Kidney (tissue), 14 donors: ENCODE data around the gene CDRT4. TPM values are rescaled to one million over a fixed set of nuclear protein-coding genes. Genes with fewer than 3 reads are reported as not detected.

ENCODE experiments used
- DNase-seq, 5 donors: peaks; one replicate each; pipeline ENCODE4 v3.0.0-alpha.2; 2013 to 2020
- FAIRE-seq: peaks from 2 replicates; lab custom pipeline; 2012; peaks lifted over from hg19 to GRCh38; lab: Jason Lieb, UNC
- H3K27ac ChIP-seq, 2 donors: one replicate each; pipeline ENCODE4 v1.7.0; 2013; ENCODE audit warnings: low read depth in 2 of 2, low read length in 2 of 2, inconsistent platforms in 1 of 2
- H3K27me3 ChIP-seq: one replicate; pipeline ENCODE4 v1.7.1; 2013; ENCODE audit warnings: low read length, inconsistent platforms; ENCODE audit not compliant: control insufficient read depth, insufficient read depth
- H3K36me3 ChIP-seq, 3 donors: one replicate each; pipeline versions ENCODE4 v1.7.0 to v1.7.1; 2013; ENCODE audit warnings: low read length in 3 of 3, control low read depth in 1 of 3, inconsistent platforms in 1 of 3; ENCODE audit not compliant: insufficient read depth in 3 of 3, control insufficient read depth in 2 of 3
- H3K4me1 ChIP-seq, 3 donors: one replicate each; pipeline versions ENCODE4 v1.7.0 to v1.7.1; 2013; ENCODE audit warnings: low read length in 3 of 3, inconsistent platforms in 1 of 3, low read depth in 1 of 3; ENCODE audit not compliant: control insufficient read depth in 2 of 3, insufficient read depth in 2 of 3
- H3K4me3 ChIP-seq, 3 donors: one replicate each; pipeline versions ENCODE4 v1.7.0 to v1.8.1; 2013; ENCODE audit warnings: low read length in 3 of 3, control low read depth in 1 of 3, inconsistent platforms in 1 of 3
- H3K9ac ChIP-seq, 3 donors: one replicate each; pipeline versions ENCODE4 v1.7.0 to v1.7.1; 2013; ENCODE audit warnings: low read length in 3 of 3, control low read depth in 1 of 3, inconsistent platforms in 1 of 3
- H3K9me3 ChIP-seq, 3 donors: one replicate each; pipeline versions ENCODE4 v1.7.0 to v1.7.1; 2013; ENCODE audit warnings: low read length in 3 of 3, control low read depth in 1 of 3, inconsistent platforms in 1 of 3; ENCODE audit not compliant: control insufficient read depth in 2 of 3, insufficient read depth in 1 of 3
- intact Hi-C: fragments of 100-400 bp; cut with DNase I; formaldehyde crosslinking; loops from one replicate; pipeline ENCODE4 v1.11.1; 2022
- polyA plus RNA-seq: library from polyadenylated mRNA; stranded (reverse); fragments of 350-450 nt; fragmentation: Illumina TruSeq; extraction: RNeasy Lipid Tissue Mini Kit (QIAGEN cat#74804); gene quantifications from one replicate; pipeline ENCODE4 v1.2.3, GENCODE V29; 2014; ENCODE audit warnings: low read depth, low replicate concordance; ENCODE audit not compliant: insufficient read depth
- total RNA-seq: library from RNA; stranded (reverse); fragmentation: NEBNext Ultra II Directional; extraction: Animal tissue kit (Norgen Biotek cat#: 25700); gene quantifications from one replicate; pipeline ENCODE4 v1.2.1, GENCODE V29; 2021
- TF ChIP-seq, protein P1 (sequence below): IDR thresholded peaks from 3 replicates; pipeline ENCODE4 v1.5.1; 2012; ENCODE audit warnings: mild to moderate bottlenecking, moderate library complexity, borderline replicate concordance; ENCODE audit not compliant: insufficient read depth; ENCODE audit errors: extremely low read depth
- donor health status: control.
- donor health status: control.
- donor health status: control.
- donor health status: control.
- donor health status: control.
- donor health status: DM: yes; HTN: yes; CAD: no.
- donor health status: Normal renal cell carcinoma (clear cell type).

The CDRT4 gene
- total and polyA plus RNA-seq, 2 donors from 2014 or later, result 4.6 to 8.0 TPM

DNA sequence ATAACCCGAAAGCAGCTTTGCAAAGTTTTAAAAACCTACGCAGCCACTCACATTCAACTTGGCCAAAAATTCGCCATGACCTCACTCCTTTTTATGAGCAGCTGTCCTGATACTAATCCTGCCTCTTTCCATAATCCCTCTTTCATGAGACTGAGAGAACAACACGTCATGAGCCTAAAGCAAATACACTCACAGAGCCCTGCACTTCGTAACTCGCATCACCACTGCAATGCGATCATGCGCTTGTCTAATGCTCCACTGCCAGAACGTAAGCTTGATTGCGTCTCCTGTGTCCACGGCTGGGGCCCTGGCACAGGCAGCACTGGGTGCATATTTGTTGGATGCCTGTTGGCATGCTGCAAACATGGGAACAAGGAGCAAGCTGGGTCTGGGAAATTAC, 36.2 kb downstream of the CDRT4 start:
- TF ChIP-seq, protein P1, sequence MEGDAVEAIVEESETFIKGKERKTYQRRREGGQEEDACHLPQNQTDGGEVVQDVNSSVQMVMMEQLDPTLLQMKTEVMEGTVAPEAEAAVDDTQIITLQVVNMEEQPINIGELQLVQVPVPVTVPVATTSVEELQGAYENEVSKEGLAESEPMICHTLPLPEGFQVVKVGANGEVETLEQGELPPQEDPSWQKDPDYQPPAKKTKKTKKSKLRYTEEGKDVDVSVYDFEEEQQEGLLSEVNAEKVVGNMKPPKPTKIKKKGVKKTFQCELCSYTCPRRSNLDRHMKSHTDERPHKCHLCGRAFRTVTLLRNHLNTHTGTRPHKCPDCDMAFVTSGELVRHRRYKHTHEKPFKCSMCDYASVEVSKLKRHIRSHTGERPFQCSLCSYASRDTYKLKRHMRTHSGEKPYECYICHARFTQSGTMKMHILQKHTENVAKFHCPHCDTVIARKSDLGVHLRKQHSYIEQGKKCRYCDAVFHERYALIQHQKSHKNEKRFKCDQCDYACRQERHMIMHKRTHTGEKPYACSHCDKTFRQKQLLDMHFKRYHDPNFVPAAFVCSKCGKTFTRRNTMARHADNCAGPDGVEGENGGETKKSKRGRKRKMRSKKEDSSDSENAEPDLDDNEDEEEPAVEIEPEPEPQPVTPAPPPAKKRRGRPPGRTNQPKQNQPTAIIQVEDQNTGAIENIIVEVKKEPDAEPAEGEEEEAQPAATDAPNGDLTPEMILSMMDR, result no peak
- Histone ChIP-seq H3K9me3 (no peaks in the 10 kb centered on the region), H3K27me3 (no peaks in the 10 kb centered on the region), H3K4me3 (no peak overlapping the region), H3K36me3 (no peaks in the 10 kb centered on the region), H3K27ac (no peak overlapping the region), H3K4me1 (peaks cover 0 to 18% (median 0%) of the 10 kb centered on the region in 3 donors), H3K9ac (no peak overlapping the region)
- FAIRE-seq (no peak), DNase-seq (no peak)
- intact Hi-C loops, result no loop called here

DNA sequence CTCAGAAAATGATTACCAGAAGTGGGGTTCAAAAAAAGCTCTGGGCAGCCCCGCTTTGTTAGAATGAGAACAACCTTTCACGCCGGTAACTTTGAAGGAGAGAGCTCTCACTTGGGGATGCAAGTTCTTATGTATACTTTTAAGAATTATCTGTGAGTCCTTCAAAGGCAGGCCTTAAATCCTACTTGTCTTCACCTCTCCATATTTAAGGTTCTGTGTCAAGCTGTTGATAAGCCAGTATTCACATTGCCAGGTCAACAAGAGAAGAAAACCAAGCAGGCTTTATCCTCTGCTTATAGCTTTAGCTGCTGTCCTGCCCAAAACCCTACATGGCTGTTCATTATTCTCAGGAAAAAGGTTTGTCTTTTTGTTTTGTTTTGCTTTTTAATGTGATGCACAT, 42.9 kb downstream of the CDRT4 start:
- H3K4me1 ChIP-seq, result no peaks in the 10 kb centered on the region
- intact Hi-C loops, result no loop called here
- H3K27ac ChIP-seq, result no peak overlapping the region
- DNase-seq (no peak), FAIRE-seq (no peak)
- H3K36me3 ChIP-seq, result no peaks in the 10 kb centered on the region
- H3K9ac ChIP-seq, result no peak overlapping the region
- H3K9me3 ChIP-seq, result no peaks in the 10 kb centered on the region
- H3K27me3 ChIP-seq, result no peaks in the 10 kb centered on the region
- TF ChIP-seq, protein P1, result no peak
- H3K4me3 ChIP-seq, result no peak overlapping the region

DNA sequence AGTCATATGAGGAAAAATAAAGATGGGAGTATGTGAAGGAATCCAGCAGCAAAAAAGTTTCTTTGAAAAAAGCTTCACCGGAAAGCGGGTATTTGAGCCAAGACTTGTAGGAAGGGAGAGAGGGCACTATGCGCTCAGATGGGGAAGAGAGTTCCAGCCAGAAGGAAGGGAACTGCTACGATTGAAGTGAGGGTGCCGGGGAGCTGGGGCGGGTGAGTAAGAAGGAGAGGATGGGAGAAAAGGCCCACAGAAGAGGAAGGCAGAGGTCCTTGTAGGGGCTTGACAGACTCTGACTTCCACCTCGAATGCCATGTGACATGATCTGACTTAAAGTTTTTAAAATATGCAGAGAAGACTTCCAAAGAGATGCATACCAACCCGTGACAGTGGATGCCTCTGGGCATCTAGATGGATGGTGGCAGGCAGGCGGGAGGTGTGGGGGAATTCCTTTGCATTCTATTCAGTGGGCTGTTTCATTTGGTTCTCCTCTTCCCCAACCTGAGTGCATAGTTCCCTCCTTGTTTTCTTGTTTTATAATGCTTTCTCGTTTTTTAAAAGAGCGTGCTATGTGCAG, 44.9 kb downstream of the CDRT4 start:
- H3K4me3 ChIP-seq, result no peak overlapping the region
- peak in 1 of 5 donors; percentile 41 for DNase-seq
- FAIRE-seq, result no peak
- no peaks in the 10 kb centered on the region for H3K4me1 ChIP-seq
- H3K36me3 ChIP-seq, result no peaks in the 10 kb centered on the region
- TF ChIP-seq, protein P1, result no peak
- H3K9me3 ChIP-seq, result no peaks in the 10 kb centered on the region
- no peaks in the 10 kb centered on the region for H3K27me3 ChIP-seq
- H3K27ac ChIP-seq, result no peak overlapping the region
- intact Hi-C loops, result no loop called here
- no peak overlapping the region for H3K9ac ChIP-seq

DNA sequence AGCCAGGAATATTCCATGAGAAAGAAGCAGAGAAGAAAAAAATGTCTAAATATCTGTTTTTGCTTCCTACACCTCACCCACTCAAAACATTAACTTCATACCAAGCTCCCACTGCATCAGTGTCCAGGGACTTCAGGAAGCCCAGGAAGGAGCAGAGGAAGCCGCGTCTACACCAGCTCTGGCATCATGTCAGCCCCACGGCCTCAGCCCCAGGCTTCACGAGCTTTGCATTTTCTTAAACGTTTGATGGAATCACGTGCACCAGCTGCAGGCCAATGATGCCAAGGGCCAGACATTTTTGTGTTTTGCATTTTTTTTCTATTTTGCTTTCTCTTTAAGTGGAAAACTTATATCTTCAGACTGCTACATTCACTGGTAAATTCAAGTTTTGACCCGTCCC, 48.6 kb downstream of the CDRT4 start:
- Histone ChIP-seq H3K27ac (no peak overlapping the region), H3K27me3 (no peaks in the 10 kb centered on the region), H3K4me1 (no peaks in the 10 kb centered on the region), H3K9ac (no peak overlapping the region), H3K4me3 (no peak overlapping the region), H3K36me3 (no peaks in the 10 kb centered on the region), H3K9me3 (no peaks in the 10 kb centered on the region)
- intact Hi-C loops, result no loop called here
- DNase-seq (no peak), FAIRE-seq (no peak)
- TF ChIP-seq, protein P1, result no peak
